ENCODE measurements around the gene QRFP. TPM values are rescaled to one million over a fixed set of nuclear protein-coding genes. Genes with fewer than 3 reads are reported as not detected.

QRFP gene, protein sequence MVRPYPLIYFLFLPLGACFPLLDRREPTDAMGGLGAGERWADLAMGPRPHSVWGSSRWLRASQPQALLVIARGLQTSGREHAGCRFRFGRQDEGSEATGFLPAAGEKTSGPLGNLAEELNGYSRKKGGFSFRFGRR
- not detected for total RNA-seq

DNA sequence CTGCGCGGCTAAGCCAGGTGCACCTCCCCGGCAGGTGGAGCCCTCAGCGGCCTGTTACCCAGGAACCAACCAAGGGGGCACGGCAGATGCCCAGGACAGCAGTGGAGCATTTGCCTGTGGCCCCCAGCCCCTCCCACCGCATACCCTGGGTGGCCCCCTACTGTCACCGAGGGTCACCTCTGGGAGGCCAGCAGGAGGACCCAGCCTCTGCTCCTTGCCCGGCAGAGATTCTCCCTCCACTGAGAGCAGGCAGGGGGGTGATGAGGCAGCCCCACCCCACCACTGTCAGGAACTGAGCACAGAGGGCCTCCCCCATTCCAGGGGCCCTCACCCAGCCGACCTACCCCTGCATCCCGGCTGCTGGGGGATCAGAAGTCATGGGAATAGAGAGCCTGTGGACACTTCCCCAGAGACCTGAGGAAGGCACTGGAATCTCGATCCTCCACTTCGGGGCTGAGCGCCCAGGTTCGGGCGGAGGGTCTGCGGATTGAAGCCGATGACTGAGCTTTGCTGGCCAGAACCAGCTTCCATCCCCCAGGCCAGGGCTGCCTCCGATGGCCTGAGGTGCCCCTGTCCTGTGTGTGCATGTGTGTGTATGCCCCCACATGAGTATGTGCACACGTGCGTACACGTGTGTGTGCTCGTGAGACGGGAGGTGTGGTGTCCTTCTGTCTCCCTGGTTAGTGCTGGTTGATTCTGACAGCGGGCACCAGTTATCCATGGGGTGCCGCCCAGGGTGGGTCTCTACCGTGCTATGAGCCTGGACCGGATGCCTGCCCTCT, at the start of gene QRFP:
Gene QRFP (minus strand): TSS at position 580 of the 782 bp plus-strand sequence. CDS start 2,974 bp downstream, outside the sequence.
- DNase-seq (ENCODE audit: low spot score): no peak

DNA sequence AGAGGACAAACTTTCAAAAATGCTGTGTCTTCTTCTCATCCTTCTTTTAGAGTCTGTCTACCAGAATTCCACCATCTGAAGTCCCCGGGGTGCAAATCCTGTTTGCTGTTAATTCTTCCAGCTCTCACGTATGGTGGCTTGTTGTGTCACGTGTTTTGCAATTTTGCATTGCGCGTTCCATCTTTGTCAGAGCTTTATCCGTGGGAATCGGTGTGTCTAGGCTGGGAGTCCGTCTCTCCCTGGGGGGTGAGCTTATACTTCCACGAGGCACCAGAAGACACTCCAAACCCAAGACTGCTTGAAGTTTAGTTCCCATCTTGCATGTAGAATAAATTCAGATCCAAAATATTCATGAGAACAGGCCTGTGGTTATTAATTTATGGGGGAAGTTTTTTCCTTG, 48.6 kb upstream of the QRFP start:
- no peak for DNase-seq (ENCODE audit: low spot score)

DNA sequence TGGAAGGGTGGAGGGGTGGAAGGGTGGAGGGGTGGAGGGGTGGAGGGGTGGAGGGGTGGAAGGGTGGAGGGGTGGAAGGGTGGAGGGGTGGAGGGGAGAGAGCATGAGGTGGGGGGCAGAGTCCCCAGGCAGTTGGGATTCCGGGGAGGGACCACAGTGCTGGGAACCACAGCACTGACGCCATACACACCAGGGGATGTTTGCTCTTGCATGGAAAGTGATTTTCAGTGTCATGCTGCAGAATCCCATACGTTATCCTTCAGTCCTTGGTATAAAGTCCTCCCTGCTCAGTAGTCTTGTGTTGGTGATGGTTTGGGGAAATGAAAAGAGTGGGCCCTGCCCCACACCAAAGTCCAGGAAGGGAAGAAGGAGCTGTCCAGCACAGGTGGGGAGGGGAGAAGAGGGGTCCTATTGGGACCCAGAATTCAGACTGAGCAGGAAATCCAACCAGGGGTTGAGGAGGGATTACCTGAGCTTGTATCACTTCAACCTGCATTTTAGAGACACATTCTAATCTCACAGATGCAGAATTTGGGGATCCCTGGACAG, 48.0 kb upstream of the QRFP start:
- no peak for DNase-seq (ENCODE audit: low spot score)

DNA sequence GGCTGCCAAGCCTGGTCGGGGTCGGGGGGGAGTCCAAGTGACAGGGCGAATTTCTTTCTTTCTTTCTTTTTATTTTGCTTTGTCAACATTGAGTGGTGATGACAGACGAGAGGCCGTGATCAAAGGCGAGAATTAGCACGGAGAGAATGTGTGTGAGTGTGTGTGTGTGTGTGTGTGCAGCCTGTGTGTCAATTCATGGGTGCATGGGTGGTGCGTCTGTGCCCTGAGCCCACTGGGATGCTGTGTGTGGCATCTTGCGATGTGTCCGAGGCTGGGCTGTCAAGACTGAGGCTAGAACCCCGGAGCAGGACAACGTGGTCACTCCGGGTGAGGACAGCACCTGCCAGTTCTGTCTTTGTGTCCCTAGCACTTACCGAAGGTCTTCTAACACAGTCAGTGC, 47.2 kb upstream of the QRFP start:
- no peak for DNase-seq (ENCODE audit: low spot score)

DNA sequence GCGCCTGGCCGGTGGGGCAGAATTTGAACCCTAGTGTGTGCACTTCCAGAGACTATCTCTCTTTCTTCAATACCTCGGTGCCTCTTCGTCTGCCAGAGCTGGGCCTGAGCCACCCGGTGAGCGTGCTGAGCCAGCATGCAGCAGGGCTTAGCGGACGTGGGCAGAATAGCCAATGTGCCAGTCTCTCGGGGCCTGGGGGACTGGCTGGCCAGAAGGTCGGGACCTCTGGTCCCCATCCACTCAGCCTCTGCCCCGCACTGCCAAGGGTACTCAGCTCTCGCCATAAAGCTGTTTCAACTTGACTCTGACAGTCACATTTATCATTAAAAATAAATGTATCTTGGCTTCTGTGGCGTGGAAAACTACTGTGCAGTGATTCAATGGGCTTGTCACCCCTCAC, 46.6 kb upstream of the QRFP start:
- no peak for DNase-seq (ENCODE audit: low spot score)

DNA sequence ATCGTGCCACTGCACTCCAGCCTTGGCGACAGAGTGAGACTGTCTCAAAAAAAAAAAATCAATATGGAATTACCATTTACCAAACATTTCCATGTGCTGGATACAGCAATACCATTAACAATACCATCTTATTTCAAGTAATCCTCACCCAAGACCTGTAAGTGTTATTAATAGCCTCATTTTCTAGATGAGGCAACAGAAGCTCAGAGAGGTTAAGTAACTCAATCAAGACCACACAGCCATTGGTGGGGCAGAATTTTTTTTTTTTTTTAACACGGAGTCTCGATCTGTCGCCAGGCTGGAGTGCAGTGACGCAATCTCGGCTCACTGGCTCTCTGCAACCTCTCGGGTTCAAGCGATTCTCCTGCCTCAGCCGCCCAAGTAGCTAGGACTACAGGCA, 46.1 kb upstream of the QRFP start:
- no peak for DNase-seq (ENCODE audit: low spot score)

DNA sequence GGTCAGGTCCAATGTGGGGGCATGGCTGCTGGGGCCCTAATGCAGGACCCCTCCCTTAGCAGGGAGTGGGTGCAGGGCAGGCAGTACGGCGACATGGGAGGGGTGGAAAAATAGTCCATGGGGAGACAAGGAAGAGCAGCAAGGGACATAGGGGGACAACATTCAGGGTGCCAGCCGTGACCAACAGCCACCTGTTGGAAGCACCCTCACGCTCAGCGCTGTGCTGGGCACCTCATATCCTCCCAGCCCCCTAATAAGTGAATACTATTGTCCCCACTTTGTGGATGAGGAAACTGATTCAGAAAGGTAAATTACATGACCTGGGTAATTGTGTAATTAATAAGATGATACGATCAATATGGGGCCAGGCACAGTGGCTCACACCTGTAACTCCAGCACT, 45.5 kb upstream of the QRFP start:
- no peak for DNase-seq (ENCODE audit: low spot score)

DNA sequence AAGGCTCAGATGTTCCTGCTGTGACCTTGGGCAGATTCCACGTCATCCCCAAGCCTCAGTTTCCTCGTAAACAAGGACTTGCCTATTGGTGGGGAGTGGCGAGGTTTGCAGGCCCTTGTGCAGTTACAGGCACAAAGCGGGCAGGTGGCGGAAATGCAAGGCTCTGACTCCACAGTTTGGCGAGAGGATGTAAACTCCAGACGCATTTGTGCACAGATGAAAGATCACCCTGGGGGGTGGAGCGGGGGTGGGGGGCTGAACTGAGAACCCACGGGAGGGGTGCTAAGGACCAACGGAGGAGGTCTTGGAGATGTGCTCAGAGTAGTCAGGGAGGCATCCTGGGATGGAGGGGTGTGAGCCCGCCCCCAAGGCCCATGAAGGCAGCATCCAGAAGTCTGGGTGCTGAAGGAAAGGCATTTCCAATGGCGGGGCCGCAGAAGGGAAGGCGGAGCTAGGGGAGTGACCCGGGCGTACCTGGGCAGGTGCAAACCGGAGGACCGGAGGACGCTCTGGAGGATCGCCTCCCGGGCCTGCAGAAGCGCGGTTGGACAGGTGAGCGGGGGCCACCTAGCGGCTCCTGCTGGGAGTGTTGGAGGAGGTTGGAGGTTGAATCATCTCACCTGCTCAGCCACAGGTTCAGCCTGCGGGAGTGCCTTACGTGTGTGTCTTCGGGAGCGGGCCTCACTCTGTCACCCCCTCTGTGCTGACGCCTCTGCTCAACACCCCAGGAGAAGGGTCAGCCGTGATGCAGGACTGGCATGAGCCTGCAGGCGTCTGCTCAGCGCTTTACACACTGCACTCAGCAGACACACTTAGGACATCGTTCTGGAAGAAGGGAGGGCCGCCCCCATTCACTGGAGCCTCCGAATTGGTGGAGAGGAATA, 44.3 kb upstream of the QRFP start:
- peak; percentile 88 for DNase-seq (ENCODE audit: low spot score)

DNA sequence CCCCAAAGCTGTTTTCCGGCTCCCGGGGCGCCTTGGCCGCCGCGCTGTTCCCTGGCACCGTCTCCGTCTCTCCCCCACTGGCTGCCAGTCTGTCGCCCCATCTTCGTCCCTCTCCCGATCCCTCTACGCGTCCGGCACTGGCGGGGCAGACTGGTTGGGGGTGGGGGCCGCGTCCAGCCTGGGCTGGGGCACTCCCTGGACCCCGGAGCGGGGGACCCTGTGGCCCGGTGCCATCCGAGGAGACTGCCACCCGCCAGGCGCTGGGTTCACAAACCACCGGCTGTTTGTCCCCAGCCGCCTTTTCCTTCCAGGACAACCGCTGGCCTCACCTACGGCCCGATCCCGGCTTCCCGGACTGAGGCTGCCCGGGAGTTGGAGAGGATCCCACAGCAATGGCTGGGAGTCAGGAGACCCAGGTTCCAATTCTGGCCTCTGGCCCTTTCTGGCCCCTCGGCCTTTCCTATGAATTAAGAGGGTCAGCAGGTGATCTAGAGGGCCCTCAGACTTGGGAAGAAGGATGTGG, 43.5 kb upstream of the QRFP start:
- no peak for DNase-seq (ENCODE audit: low spot score)

DNA sequence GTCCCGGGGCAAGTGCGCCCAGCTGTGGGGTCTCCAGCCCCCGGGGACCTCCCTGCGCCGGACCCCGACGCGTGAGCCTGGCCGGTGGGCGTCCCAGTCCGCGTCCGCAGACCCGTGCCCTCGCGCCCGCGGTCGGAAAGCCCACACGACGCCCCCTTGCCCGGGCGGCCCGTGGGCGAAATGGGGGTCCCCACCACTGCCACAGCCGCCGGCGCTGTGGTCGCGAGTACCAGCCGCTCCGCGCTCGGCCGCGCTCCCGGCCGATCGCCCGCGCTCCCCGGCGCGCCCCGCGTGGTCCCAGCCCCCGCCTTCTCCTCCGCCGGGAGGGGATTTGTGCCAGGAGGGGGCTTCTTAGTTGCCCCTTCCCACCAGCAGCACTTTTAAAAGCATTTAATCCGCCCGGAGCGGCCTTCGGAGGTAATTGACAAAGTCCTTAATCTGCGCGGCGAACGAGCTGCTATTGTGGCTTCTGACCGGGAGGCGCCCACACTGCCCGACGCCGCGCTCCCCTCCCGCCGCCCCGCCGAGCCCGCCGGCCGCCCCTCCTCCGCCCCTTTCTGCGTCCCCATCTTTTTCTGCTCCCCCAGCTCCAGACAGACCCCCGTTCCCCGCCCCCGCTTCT, 42.9 kb upstream of the QRFP start:
- no peak for DNase-seq (ENCODE audit: low spot score)

DNA sequence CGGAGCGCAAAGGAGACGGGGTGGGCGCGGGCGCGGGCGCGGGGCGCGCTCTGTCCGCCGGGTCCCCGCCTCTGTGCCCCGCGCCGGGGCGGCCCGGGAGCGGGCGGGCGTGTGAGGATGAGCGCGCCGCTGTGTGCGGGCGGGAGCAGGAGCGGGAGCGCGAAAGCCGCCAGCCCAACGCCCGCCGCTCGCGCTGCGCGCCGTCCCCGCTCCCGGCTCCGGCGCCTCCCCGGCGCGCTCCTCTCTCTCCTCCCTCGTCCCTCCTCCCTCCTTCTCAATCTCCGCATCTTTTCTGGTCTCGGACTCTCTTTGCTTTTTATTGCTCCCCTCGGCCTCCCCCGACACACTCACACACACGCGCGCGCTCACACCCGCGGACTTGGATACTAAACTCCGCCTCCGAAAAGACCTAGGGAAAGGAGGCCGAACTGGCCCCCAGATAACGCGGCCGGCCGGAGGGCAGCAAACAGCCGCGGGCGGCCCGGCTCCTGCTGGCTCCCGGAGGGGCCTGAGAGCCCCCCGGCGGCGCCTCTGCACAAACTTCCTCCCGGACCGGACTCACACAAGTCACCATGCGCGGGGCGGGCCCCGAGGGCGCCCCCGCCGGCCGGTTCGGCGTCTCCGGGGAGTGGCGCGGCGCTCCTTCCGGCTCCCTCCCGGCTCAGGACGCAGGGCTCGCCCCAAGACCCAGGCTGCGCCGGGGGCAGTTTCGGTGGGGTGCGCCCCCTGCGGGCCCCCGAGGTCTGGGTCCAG, 42.2 kb upstream of the QRFP start, which contains the start of gene FIBCD1:
Gene FIBCD1 (minus strand): TSS at position 596 of the 753 bp plus-strand sequence. CDS start 640 bp downstream, outside the sequence.
- DNase-seq (ENCODE audit: low spot score): no peak

DNA sequence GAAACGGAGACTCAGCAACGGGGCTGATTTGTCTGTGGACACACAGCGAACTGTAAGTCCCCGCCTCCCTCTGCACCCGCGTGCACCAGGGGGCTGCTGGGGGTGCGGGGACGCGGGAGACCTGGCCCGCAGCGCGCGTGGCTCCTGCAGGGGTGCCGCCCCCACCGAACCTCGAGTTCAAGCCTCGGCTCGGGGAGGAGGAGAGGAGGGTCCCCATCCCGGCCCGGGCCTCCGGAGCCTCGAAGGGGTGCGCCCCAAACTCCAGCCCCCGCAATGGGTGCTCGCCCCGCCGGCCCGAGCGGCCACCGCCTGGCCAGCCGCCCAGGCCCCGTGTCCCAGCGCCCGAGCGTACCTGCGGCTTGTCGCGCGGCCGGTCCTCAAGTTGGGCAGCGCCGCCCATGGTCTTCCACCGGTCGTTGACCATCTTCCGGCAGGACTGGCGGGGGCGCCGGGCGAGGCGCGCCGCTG, 41.6 kb upstream of the QRFP start:
- DNase-seq (ENCODE audit: low spot score): no peak

DNA sequence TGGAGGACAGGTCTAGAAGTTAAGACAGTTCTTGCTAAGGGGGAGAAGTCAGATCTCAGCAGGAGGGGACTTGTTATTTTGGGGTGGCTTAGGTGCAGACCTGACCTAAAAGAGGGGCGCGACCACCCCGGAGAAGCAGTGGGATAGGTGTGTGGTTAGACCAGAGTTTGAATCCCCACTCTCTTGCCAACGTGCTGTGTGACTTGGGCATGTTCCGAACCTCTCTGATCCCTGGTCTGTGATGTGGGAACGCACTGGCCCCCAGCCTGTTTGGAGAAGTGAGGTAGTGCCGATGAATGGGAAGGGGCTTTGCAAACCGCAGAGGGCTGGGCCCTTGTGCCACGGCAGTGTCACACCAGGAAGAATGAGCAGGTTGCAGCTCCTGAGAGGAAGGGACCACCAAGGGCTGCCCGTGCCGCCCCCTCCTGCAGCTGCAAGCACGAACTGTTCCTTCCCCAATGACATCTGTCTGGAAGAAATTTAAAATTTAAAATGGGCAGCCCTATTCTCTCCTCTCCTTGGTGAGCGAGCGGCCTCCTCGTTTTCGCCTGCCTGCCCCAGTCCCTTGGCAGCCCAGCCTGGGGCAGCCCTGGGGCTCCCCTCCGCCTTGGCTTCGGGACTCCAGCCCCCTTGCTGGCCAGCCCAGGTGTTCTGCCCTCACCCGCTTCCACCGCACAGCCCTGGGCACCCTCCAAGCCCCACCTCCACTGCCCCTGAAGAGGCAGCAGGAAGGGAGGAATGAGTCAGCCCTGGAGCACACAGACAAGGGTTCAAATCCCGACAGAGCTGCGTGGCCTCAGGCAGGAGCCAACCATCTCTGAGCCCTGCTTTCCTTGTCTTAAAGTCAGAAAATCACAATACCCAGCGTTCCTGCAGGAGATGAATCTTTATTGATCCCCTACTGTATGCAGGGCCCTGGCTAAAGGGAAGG, 40.8 kb upstream of the QRFP start:
- DNase-seq (ENCODE audit: low spot score): no peak

DNA sequence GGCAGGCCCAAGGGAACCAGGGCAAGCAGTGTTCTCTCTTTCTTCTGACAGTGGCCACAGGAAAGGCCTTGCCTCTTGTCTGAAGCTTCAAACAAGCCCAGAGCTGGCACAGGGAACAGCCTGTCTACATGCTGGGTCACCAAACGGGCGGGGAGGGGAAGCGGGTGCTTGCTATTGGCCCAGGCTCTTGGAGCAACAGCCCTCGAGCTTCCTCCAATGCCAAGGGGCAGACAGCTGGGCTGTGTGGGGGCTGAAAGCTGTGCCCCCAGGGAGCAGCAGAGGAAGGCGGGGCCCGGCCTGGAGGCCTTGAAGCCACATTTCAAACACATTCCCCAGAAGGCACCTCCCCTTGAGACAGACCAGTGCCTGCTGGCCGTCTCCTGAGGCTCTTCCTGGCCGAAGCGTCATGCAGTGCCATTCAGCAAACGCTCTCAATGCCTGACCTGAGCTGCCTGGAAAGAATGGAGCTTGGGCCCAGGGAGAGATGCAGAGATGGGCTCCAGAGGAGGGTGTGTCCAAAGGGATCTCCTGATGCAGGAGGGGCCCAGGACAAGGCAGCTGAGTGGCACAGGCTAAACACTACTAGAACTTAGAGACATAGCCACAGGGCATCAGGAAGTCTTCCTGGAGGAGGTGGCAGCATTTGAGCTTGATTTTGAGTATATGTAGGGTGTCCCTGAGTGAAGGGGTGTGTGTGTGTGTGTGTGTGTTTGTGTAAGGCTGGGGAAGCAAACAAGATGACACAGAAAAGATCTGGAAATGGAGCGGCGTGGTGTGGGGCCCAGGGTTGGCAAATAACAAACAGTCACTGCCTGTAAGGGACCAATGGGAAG, 39.9 kb upstream of the QRFP start:
- no peak for DNase-seq (ENCODE audit: low spot score)

DNA sequence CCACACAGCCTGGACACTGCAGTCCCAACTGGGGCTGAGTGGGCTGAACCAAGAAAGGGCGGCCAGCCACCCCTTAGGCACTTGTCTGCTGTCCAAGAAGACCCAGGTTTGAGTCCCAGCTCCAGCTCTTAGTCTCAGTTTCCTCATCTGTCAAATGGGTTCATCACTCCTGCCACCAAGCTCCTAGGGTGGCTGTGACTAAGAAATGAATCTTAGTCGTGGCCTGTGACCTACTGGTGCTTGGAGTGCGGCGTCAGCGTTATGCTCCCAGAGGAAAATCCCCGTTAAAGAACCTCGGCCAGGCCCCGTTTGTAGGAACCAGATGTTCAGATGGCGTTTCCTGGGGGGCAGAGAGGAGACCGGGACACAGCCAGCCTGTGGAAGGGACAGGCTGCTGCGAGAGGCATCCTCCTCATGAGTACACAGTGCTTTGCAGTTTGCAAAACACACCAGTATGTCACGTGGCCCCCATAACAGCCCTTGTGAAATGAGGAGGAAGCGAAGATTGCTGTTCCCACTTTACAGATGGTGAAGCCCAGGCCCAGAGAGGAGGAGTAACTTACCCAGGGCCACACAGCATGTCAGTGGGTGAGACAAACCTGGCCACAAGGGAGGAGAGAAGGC, 39.1 kb upstream of the QRFP start:
- DNase-seq (ENCODE audit: low spot score): no peak

DNA sequence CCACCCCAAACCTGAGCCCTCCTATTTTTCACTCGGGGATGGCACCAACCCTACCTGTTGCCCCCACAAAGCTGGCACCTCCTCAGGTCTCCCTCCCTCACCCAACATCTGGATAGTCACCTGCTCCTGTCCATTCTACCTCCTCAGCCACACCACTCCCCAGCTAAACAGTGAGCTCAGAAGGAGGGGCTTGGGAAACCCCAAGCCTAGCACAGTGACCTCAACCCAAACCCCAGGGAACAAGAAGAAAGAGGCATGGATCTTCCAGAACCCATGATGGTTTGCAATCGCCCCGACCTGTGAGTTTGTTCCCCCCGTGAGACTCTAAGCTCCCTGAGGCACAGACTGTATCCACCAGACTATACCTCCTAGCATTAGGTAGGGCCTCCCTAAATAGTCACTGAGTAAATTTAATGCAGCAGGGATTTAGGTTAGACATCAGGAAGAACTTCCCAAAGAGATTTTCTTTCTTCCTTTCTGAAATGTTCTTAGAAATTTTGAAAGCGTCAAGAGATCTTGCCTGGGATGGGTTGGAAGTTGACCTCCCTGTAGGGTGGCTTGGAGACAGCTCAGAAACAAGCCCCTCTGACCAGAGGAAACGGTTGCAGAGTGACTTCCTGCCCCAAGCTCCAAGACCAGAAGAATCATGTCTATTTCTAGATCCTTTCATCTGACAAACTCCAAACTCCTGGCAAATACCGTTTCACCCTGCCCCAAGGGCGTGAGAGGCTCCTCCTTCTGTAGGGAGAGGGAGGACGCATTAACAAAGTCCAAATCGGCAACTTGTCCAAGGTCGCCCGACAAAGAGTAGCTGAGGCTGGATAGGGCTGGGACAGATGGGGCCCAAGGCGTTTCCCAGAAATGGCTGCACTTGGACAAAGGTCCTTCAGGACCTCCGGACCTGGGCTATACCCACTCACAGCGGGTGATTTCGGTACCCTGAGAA, 38.4 kb upstream of the QRFP start:
- DNase-seq (ENCODE audit: low spot score): no peak

DNA sequence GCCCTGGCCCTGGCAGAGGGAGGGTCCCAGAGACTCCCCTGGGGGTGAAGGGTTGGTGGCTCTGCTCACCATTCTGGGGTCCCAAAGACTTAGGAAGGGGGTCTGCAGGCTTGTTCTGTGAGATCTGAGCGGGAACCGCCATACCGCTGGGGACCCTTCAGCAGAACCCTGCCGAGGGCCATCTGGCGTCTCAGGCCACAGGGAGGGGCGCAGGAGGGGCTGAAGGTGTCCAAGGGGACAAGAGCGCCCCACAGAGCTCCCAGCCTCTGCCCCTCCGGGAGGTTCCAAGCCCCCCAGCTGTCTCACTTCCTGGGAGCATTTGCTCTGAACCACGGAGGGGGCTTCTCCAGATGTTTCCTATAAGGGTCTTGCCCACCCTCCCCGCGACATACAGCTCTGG, 37.6 kb upstream of the QRFP start:
- no peak for DNase-seq (ENCODE audit: low spot score)

Measured in ureter (tissue), 1 donor.